SK-N-SH (cell line): Measurements from ENCODE around the gene SMARCE1. TPM values are rescaled to one million over a fixed set of nuclear protein-coding genes. Genes with fewer than 3 reads are reported as not detected.

ENCODE experiments used
- CTCF ChIA-PET: fragments of 300-600, 350-600 bp; formaldehyde crosslinking; extraction: SDS; loops from one replicate; lab custom pipeline; 2021; lab: Yijun Ruan, JAX
- POLR2A ChIA-PET: fragments of 350-600 bp; sonication (Branson Sonifier 250); formaldehyde crosslinking; extraction: SDS; loops from one replicate; lab custom pipeline; 2020; ENCODE audit warnings: antibody characterized with exemption, inconsistent platforms; lab: Yijun Ruan, JAX
- DNase-seq: peaks from one replicate; pipeline ENCODE4 v3.0.0; 2012
- H2AFZ ChIP-seq: fragments of 200-600 bp; sonication (generic); 2 replicates; pipeline ENCODE4 v1.8.1; 2016; ENCODE audit warnings: antibody characterized with exemption, mild to moderate bottlenecking, low read depth
- H3F3A ChIP-seq: fragments of 200-600 bp; sonication (generic); replicated peaks from 2 replicates; pipeline ENCODE3; 2016; ENCODE audit warnings: antibody characterized with exemption, mild to moderate bottlenecking; ENCODE audit not compliant: insufficient read depth
- H3K27ac ChIP-seq, 2 experiments: fragments of 200-500 bp in 1 of 2; fragments of 200-600 bp in 1 of 2; sonication (Bioruptor generic) in 1 of 2; sonication (generic), shearing (Covaris generic) in 1 of 2; 2 replicates each; pipeline versions ENCODE4 v1.5.1 to v1.6.1; 2014 to 2016; ENCODE audit warnings: low read depth in 2 of 2, inconsistent platforms in 1 of 2, low read length in 1 of 2, mild to moderate bottlenecking in 1 of 2, mixed read lengths in 1 of 2
- H3K27me3 ChIP-seq: fragments of 200-600 bp; sonication (generic), shearing (Covaris generic); 2 replicates; pipeline ENCODE4 v1.6.1; 2016; ENCODE audit warnings: mixed run types; ENCODE audit not compliant: insufficient read depth
- H3K36me3 ChIP-seq, 2 experiments: fragments of 200-500 bp in 1 of 2; fragments of 200-600 bp in 1 of 2; sonication (Bioruptor generic) in 1 of 2; sonication (generic) in 1 of 2; replicated peaks in 1 of 2; 2 replicates each; pipeline versions ENCODE3 to v1.5.1; 2014 to 2016; ENCODE audit warnings: low read length in 1 of 2, mild to moderate bottlenecking in 1 of 2; ENCODE audit not compliant: insufficient read depth in 2 of 2, control insufficient read depth in 1 of 2
- H3K4me1 ChIP-seq, 2 experiments: fragments of 200-500 bp in 1 of 2; fragments of 200-600 bp in 1 of 2; sonication (Bioruptor generic) in 1 of 2; sonication (generic), shearing (Covaris generic) in 1 of 2; 2 replicates each; pipeline versions ENCODE4 v1.5.1 to v1.6.1; 2014 to 2016; ENCODE audit warnings: low read depth in 1 of 2, low read length in 1 of 2, mixed run types in 1 of 2; ENCODE audit not compliant: insufficient read depth in 2 of 2, control insufficient read depth in 1 of 2
- H3K4me2 ChIP-seq: fragments of 200-600 bp; sonication (generic), shearing (Covaris generic); 2 replicates; pipeline ENCODE4 v1.6.1; 2017; ENCODE audit warnings: mixed run types
- H3K4me3 ChIP-seq, 2 experiments: fragments of 200-500 bp in 1 of 2; fragments of 200-600 bp in 1 of 2; sonication (Bioruptor generic) in 1 of 2; sonication (generic), shearing (Covaris generic) in 1 of 2; 2 replicates each; pipeline versions ENCODE4 v1.5.1 to v1.8.1; 2014 to 2016; ENCODE audit warnings: low read depth in 2 of 2, inconsistent platforms in 1 of 2, low read length in 1 of 2, mild to moderate bottlenecking in 1 of 2, mixed read lengths in 1 of 2, moderate library complexity in 1 of 2
- H3K79me2 ChIP-seq: fragments of 200-600 bp; sonication (generic); 2 replicates; pipeline ENCODE4 v1.8.1; 2017; ENCODE audit warnings: mild to moderate bottlenecking; ENCODE audit not compliant: insufficient read depth
- H3K9ac ChIP-seq: fragments of 200-600 bp; sonication (generic); 2 replicates; pipeline ENCODE4 v1.6.1; 2017; ENCODE audit warnings: mixed run types
- H3K9me2 ChIP-seq: fragments of 200-600 bp; sonication (generic); 2 replicates; pipeline ENCODE4 v1.6.1; 2017; ENCODE audit warnings: mixed run types
- H3K9me3 ChIP-seq: fragments of 200-600 bp; sonication (generic); 2 replicates; pipeline ENCODE4 v1.6.1; 2017; ENCODE audit warnings: mixed run types, mild to moderate bottlenecking, moderate library complexity
- H4K20me1 ChIP-seq: fragments of 200-600 bp; sonication (generic); 2 replicates; pipeline ENCODE4 v1.6.1; 2017; ENCODE audit warnings: mild to moderate bottlenecking, mixed run types; ENCODE audit not compliant: insufficient read depth
- CHD2 ChIP-seq: fragments of 150-350 bp; IDR thresholded peaks from 2 replicates; pipeline ENCODE4 v1.6.1; 2018; ENCODE audit warnings: low read length; ENCODE audit not compliant: partially characterized antibody
- EZH2phosphoT487 ChIP-seq: fragments of 200-600 bp; sonication (generic); IDR thresholded peaks from 2 replicates; pipeline ENCODE4 v1.6.1; 2017; ENCODE audit warnings: low read depth, mixed run types, mild to moderate bottlenecking, antibody characterized with exemption, moderate library complexity, borderline replicate concordance
- GABPA ChIP-seq: IDR thresholded peaks from 2 replicates; pipeline ENCODE4 v1.4.0; 2012; ENCODE audit warnings: low read depth, mild to moderate bottlenecking
- GATA2 ChIP-seq: sonication (generic); formaldehyde crosslinking; IDR thresholded peaks from 2 replicates; pipeline ENCODE4 v1.5.0; 2020; ENCODE audit warnings: mild to moderate bottlenecking, missing genetic modification reagents
- MEF2A ChIP-seq: IDR thresholded peaks from 2 replicates; pipeline ENCODE4 v1.4.0; 2012; ENCODE audit warnings: low read depth, borderline replicate concordance
- MXI1 ChIP-seq: IDR thresholded peaks from 2 replicates; pipeline ENCODE4 v1.6.1; 2012; ENCODE audit warnings: mild to moderate bottlenecking, low read depth, low read length, improper control_type of control experiment
- NFIC ChIP-seq: IDR thresholded peaks from 2 replicates; pipeline ENCODE4 v1.4.0; 2012; ENCODE audit warnings: borderline replicate concordance
- PBX3 ChIP-seq: IDR thresholded peaks from 2 replicates; pipeline ENCODE4; 2012
- POLR2AphosphoS5 ChIP-seq: IDR thresholded peaks from 2 replicates; pipeline ENCODE4 v1.6.1; 2012; ENCODE audit warnings: low read depth, low read length
- RFX5 ChIP-seq: IDR thresholded peaks from 2 replicates; pipeline ENCODE4 v1.6.1; 2012; ENCODE audit warnings: mild to moderate bottlenecking, improper control_type of control experiment, low read length
- RXRA ChIP-seq: IDR thresholded peaks from 2 replicates; pipeline ENCODE4 v1.4.0; 2012; ENCODE audit warnings: low read depth, mild to moderate bottlenecking, borderline replicate concordance
- SMC3 ChIP-seq: IDR thresholded peaks from 2 replicates; pipeline ENCODE4 v1.6.1; 2012; ENCODE audit warnings: low read depth, low read length, improper control_type of control experiment
- TAF1 ChIP-seq: IDR thresholded peaks from 2 replicates; pipeline ENCODE4 v1.6.1; 2012; ENCODE audit warnings: low read depth, mild to moderate bottlenecking, low read length, moderate library complexity, borderline replicate concordance
- TEAD4 ChIP-seq: IDR thresholded peaks from 2 replicates; pipeline ENCODE4 v1.4.0; 2012; ENCODE audit warnings: mild to moderate bottlenecking, borderline replicate concordance; ENCODE audit not compliant: insufficient read depth
- USF2 ChIP-seq: fragments of 150-350 bp; IDR thresholded peaks from 2 replicates; pipeline ENCODE4 v1.6.1; 2017; ENCODE audit warnings: antibody characterized with exemption, low read length, low read depth, borderline replicate concordance
- YY1 ChIP-seq: IDR thresholded peaks from 2 replicates; pipeline ENCODE4 v1.4.0; 2012; ENCODE audit warnings: low read depth, mild to moderate bottlenecking
- WGBS: methylation state at CpG from one replicate; pipeline ENCODE4 v1.1.6; 2017; ENCODE audit warnings: low lambda C conversion rate; 5-methylcytosine and 5-hydroxymethylcytosine counted together
- polyA plus RNA-seq, 3 experiments: library from polyadenylated mRNA; depleted of rRNA; stranded (reverse); fragments of >200 nt; gene quantifications; 2 replicates each; pipeline ENCODE4 v1.2.3, GENCODE V29; 2012
- TF ChIP-seq, protein P1 (sequence below): fragments of 200-600 bp; sonication (generic); IDR thresholded peaks from 2 replicates; pipeline ENCODE4 v1.6.1; 2017; ENCODE audit warnings: antibody characterized with exemption, mild to moderate bottlenecking, moderate library complexity

The SMARCE1 gene
- polyA plus RNA-seq, 1 of the 3 experiments (the other 2 are of a cell fraction) = 45.9 TPM

GRCh38 chr17:40687106-40687505 is 39.5 kb upstream of the SMARCE1 start:
- H3K9ac ChIP-seq = no peak overlapping the region
- WGBS = 28% methylated on average over 5 of the region's 5 CpGs
- peaks cover 48% of the 10 kb centered on the region for H3K27me3 ChIP-seq
- H3K27ac ChIP-seq = no peak overlapping the region
- no peak overlapping the region for H3K4me3 ChIP-seq
- H3F3A ChIP-seq = no peaks in the 10 kb centered on the region
- H3K79me2 ChIP-seq = no peaks in the 10 kb centered on the region
- H4K20me1 ChIP-seq = no peaks in the 10 kb centered on the region
- no peak overlapping the region for H3K4me2 ChIP-seq
- no peak overlapping the region for H2AFZ ChIP-seq
- no peaks in the 10 kb centered on the region for H3K36me3 ChIP-seq
- no peaks in the 10 kb centered on the region for H3K9me3 ChIP-seq
- H3K9me2 ChIP-seq = no peaks in the 10 kb centered on the region; the same call in 1 of the 2 replicates
- TF ChIP-seq POLR2AphosphoS5 (no peak), PBX3 (no peak), TEAD4 (no peak), GABPA (no peak), TAF1 (no peak), GATA2 (CRISPR knock-in tag) (no peak), RXRA (no peak), RFX5 (no peak), NFIC (no peak), MEF2A (no peak)
- TF ChIP-seq, protein P1, sequence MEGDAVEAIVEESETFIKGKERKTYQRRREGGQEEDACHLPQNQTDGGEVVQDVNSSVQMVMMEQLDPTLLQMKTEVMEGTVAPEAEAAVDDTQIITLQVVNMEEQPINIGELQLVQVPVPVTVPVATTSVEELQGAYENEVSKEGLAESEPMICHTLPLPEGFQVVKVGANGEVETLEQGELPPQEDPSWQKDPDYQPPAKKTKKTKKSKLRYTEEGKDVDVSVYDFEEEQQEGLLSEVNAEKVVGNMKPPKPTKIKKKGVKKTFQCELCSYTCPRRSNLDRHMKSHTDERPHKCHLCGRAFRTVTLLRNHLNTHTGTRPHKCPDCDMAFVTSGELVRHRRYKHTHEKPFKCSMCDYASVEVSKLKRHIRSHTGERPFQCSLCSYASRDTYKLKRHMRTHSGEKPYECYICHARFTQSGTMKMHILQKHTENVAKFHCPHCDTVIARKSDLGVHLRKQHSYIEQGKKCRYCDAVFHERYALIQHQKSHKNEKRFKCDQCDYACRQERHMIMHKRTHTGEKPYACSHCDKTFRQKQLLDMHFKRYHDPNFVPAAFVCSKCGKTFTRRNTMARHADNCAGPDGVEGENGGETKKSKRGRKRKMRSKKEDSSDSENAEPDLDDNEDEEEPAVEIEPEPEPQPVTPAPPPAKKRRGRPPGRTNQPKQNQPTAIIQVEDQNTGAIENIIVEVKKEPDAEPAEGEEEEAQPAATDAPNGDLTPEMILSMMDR = no peak
- TF ChIP-seq, all 33 proteins: peak for 0
- no peaks in the 10 kb centered on the region for H3K4me1 ChIP-seq
- POLR2A ChIA-PET = no interaction called here
- no peak for DNase-seq
- CTCF ChIA-PET = interaction anchor here (0.6 to 1.9 kb wide), 2 partner anchors 13 to 15 kb away, joined by 3 to 5 read pairs; no protein-coding TSS in a partner anchor

DNA sequence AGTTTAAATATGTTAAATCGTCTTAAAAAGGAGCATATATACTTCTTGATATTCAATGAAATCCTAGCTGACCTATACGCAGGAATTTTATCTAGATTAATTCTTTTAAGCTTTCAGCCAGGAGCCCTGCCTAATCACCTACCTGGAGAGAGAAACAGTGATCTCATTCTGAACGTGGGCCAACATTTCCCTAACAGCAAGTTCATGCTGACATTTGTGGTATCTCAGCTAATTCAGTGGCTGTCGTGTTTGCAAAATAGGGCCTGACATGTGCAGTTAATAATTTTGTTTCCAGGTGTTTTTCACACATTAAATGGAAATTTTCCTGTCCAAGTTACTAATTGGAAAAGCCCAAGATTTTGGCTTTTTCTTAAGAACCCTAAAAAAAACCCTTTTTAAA is 38.6 kb upstream of the SMARCE1 start:
- H3K9me2 ChIP-seq = no peaks in the 10 kb centered on the region; the same call in 1 of the 2 replicates
- H3K36me3 ChIP-seq = no peaks in the 10 kb centered on the region
- ChIA-PET CTCF (no interaction called here), POLR2A (no interaction called here)
- WGBS = 15% methylated on average over 4 of the region's 4 CpGs
- no peak for DNase-seq
- TF ChIP-seq USF2 (no peak), CHD2 (no peak), MXI1 (no peak), YY1 (no peak), SMC3 (no peak), TAF1 (no peak), EZH2phosphoT487 (no peak)
- TF ChIP-seq, protein P1 = no peak
- no peaks in the 10 kb centered on the region for H3K79me2 ChIP-seq
- H2AFZ ChIP-seq = no peak overlapping the region
- H3K27ac ChIP-seq = no peak overlapping the region
- H3F3A ChIP-seq = no peaks in the 10 kb centered on the region
- H3K9me3 ChIP-seq = no peaks in the 10 kb centered on the region
- no peak overlapping the region for H3K9ac ChIP-seq
- peaks cover 48% of the 10 kb centered on the region for H3K27me3 ChIP-seq
- H4K20me1 ChIP-seq = no peaks in the 10 kb centered on the region
- H3K4me3 ChIP-seq = no peak overlapping the region
- H3K4me1 ChIP-seq = no peaks in the 10 kb centered on the region
- no peak overlapping the region for H3K4me2 ChIP-seq
